ENCODE results near the gene DOK3. TPM values are rescaled to one million over a fixed set of nuclear protein-coding genes. Genes with fewer than 3 reads are reported as not detected.

Gene DOK3
- total and polyA plus RNA-seq, 10 donors, result 69.9 to 231 (median 142) TPM

GRCh38 chr5:177493795-177494345 is 15.8 kb downstream of the DOK3 start:
- no peak for TF ChIP-seq POLR2AphosphoS5 (IDR thresholded peaks at IDR 0.05)
- TF ChIP-seq, protein P1, sequence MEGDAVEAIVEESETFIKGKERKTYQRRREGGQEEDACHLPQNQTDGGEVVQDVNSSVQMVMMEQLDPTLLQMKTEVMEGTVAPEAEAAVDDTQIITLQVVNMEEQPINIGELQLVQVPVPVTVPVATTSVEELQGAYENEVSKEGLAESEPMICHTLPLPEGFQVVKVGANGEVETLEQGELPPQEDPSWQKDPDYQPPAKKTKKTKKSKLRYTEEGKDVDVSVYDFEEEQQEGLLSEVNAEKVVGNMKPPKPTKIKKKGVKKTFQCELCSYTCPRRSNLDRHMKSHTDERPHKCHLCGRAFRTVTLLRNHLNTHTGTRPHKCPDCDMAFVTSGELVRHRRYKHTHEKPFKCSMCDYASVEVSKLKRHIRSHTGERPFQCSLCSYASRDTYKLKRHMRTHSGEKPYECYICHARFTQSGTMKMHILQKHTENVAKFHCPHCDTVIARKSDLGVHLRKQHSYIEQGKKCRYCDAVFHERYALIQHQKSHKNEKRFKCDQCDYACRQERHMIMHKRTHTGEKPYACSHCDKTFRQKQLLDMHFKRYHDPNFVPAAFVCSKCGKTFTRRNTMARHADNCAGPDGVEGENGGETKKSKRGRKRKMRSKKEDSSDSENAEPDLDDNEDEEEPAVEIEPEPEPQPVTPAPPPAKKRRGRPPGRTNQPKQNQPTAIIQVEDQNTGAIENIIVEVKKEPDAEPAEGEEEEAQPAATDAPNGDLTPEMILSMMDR (IDR thresholded peaks at IDR 0.05 in 8 of 11, conservative IDR thresholded peaks at IDR 0.05 in 3 of 11), result no peak
- TF ChIP-seq POLR2A (IDR thresholded peaks at IDR 0.05), result no peak
- Histone ChIP-seq H3K27ac (peak overlapping the region; percentile 67 to 93 (median 88)), H3K4me3 (peak overlapping the region in 1 of 8 donors; percentile 94), H3K27me3 (replicated peaks in 1 of 7) (peaks cover 0 to 10% (median 0%) of the 10 kb centered on the region in 7 donors), H3K36me3 (peaks cover 0 to 42% (median 32%) of the 10 kb centered on the region in 6 donors), H3K4me1 (peaks cover 44 to 98% (median 78%) of the 10 kb centered on the region in 6 donors), H3K9me3 (no peaks in the 10 kb centered on the region)
- WGBS, 5 donors, result 63 to 88% (median 77%) methylated on average over 5 of the region's 5 CpGs
- intact Hi-C loops (cut with DNase I; ENCODE audit: low total_unique reads), result no loop called here
- no peak for DNase-seq

- H3K36me3 ChIP-seq, result peaks cover 0 to 52% (median 43%) of the 10 kb centered on the region in 6 donors
- TF ChIP-seq POLR2A (IDR thresholded peaks at IDR 0.05), result no peak
- no peak for TF ChIP-seq POLR2AphosphoS5 (IDR thresholded peaks at IDR 0.05)
- TF ChIP-seq, protein P1 (IDR thresholded peaks at IDR 0.05 in 8 of 11, conservative IDR thresholded peaks at IDR 0.05 in 3 of 11), result no peak
- no peaks in the 10 kb centered on the region for H3K9me3 ChIP-seq
- no peaks in the 10 kb centered on the region for H3K27me3 ChIP-seq (replicated peaks in 1 of 7)
- intact Hi-C loops (cut with DNase I; ENCODE audit: low total_unique reads), result no loop called here
- WGBS, 5 donors, result 82 to 89% (median 84%) methylated on average over 6 to 7 of the region's 7 CpGs
- peak overlapping the region in 5 of 8 donors; percentile 80 to 93 (median 91) for H3K27ac ChIP-seq
- DNase-seq, result no peak
- no peak overlapping the region for H3K4me3 ChIP-seq
- H3K4me1 ChIP-seq, result peaks cover 35 to 89% (median 68%) of the 10 kb centered on the region in 6 donors
Observed at GRCh38 chr5:177492841-177493240, 16.8 kb downstream of the DOK3 start.

- 88 to 97% (median 95%) methylated on average over 46 to 54 of the region's 54 CpGs for WGBS, 5 donors
- Histone ChIP-seq H3K36me3 (peaks cover 0 to 59% (median 49%) of the 10 kb centered on the region in 6 donors), H3K4me3 (no peak overlapping the region), H3K27ac (peak overlapping the region in 2 of 8 donors; percentile 91 to 92), H3K4me1 (peaks cover 35 to 84% (median 64%) of the 10 kb centered on the region in 6 donors), H3K27me3 (replicated peaks in 1 of 7) (no peaks in the 10 kb centered on the region), H3K9me3 (no peaks in the 10 kb centered on the region)
- DNase-seq, result no peak
- TF ChIP-seq POLR2A (IDR thresholded peaks at IDR 0.05) (no peak), POLR2AphosphoS5 (IDR thresholded peaks at IDR 0.05) (peak in 1 of 3 donors; percentile 36)
- intact Hi-C loops (cut with DNase I; ENCODE audit: low total_unique reads), result no loop called here
Observed at GRCh38 chr5:177491983-177492746, 17.5 kb downstream of the DOK3 start.

DNA sequence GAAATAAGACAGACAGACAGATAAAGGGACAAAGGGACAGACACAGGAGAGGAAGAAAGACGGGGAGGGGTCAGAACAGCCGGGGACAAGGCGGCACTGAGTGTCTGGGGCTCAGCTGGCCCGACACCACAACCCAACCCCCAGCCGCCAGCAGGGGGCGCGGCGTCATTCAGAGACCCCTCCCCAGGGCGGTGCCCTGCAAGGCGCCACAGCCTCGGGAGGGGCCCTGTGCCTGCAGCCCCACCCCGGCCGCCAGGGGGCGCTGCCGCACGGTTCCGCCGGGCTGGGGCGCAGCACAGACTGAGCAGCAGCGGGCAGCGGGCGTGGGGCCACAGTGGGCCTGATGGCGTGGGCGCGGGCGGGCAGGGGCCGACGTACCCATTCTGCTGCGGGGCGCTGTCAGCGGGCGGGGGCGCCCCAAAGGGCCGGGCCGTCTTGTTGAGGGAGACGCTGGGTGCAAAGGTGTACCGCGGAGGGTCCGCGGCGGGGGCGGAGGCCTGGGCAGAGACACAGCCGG is 18.1 kb downstream of the DOK3 start:
- no peak overlapping the region for H3K4me3 ChIP-seq
- TF ChIP-seq, protein P1 (IDR thresholded peaks at IDR 0.05 in 8 of 11, conservative IDR thresholded peaks at IDR 0.05 in 3 of 11), result peak in 9 of 11 experiments; percentile 25 to 77 (median 58)
- TF ChIP-seq POLR2AphosphoS5 (IDR thresholded peaks at IDR 0.05), result peak in 1 of 3 donors; percentile 26
- TF ChIP-seq POLR2A (IDR thresholded peaks at IDR 0.05), result no peak
- H3K9me3 ChIP-seq, result no peaks in the 10 kb centered on the region
- H3K4me1 ChIP-seq, result peaks cover 33 to 77% (median 58%) of the 10 kb centered on the region in 6 donors
- H3K27me3 ChIP-seq (replicated peaks in 1 of 7), result no peaks in the 10 kb centered on the region
- 70 to 90% (median 83%) methylated on average over 28 to 43 of the region's 43 CpGs for WGBS, 5 donors
- peak; percentile 81 for DNase-seq
- H3K27ac ChIP-seq, result peak overlapping the region in 3 of 8 donors; percentile 20 to 91 (median 21)
- H3K36me3 ChIP-seq, result peaks cover 0 to 66% (median 54%) of the 10 kb centered on the region in 6 donors
- intact Hi-C loops (cut with DNase I; ENCODE audit: low total_unique reads), result no loop called here
